H1 (cell line): Measurements from ENCODE around the gene WDR31. TPM values are rescaled to one million over a fixed set of nuclear protein-coding genes. Genes with fewer than 3 reads are reported as not detected.

ENCODE experiments used
- CTCF ChIA-PET: fragments of 300-600 bp; sonication (Branson Sonifier 250); formaldehyde crosslinking; loops from one replicate; lab custom pipeline; 2021; ENCODE audit not compliant: partially characterized antibody; lab: Charles Lee
- POLR2A ChIA-PET: fragments of 300-600 bp; sonication (Branson Sonifier 250); formaldehyde crosslinking; loops from one replicate; lab custom pipeline; 2021; ENCODE audit warnings: inconsistent platforms; ENCODE audit not compliant: partially characterized antibody; lab: Charles Lee
- DNase-seq, 2 experiments: peaks; one replicate each; pipeline versions ENCODE4 v3.0.0 to v3.0.0-alpha.2; 2010 to 2022; ENCODE audit warnings: low spot score in 2 of 2, low read depth in 1 of 2, mixed read lengths in 1 of 2
- FAIRE-seq: peaks from 2 replicates; lab custom pipeline; 2011; peaks lifted over from hg19 to GRCh38; lab: Jason Lieb, UNC
- H2AFZ ChIP-seq: 2 replicates; pipeline ENCODE4 v1.8.1; 2012; ENCODE audit warnings: low read length, inconsistent platforms
- H2AK5ac ChIP-seq: 2 replicates; pipeline ENCODE4 v1.6.1; 2013; ENCODE audit warnings: low read depth, low read length
- H2BK120ac ChIP-seq: replicated peaks from 2 replicates; pipeline ENCODE3; 2013; ENCODE audit warnings: low read depth, low read length, inconsistent platforms
- H2BK12ac ChIP-seq: 2 replicates; pipeline ENCODE4 v1.6.1; 2013; ENCODE audit warnings: low read depth, low read length
- H2BK15ac ChIP-seq: 2 replicates; pipeline ENCODE4 v1.6.1; 2013; ENCODE audit warnings: low read length
- H2BK20ac ChIP-seq: 2 replicates; pipeline ENCODE4 v1.6.1; 2013; ENCODE audit warnings: low read length
- H2BK5ac ChIP-seq: 2 replicates; pipeline ENCODE4 v1.6.1; 2013; ENCODE audit warnings: low read depth, low read length
- H3K14ac ChIP-seq: 2 replicates; pipeline ENCODE4 v1.6.1; 2013; ENCODE audit warnings: inconsistent platforms; ENCODE audit not compliant: insufficient read length
- H3K18ac ChIP-seq: 2 replicates; pipeline ENCODE4 v1.6.1; 2013; ENCODE audit warnings: low read length; ENCODE audit errors: extremely low read depth
- H3K23ac ChIP-seq: 2 replicates; pipeline ENCODE4 v1.6.1; 2013; ENCODE audit warnings: inconsistent platforms; ENCODE audit not compliant: insufficient read length
- H3K23me2 ChIP-seq: 2 replicates; pipeline ENCODE4 v1.6.1; 2013; ENCODE audit warnings: low read depth, low read length
- H3K27ac ChIP-seq: 2 replicates; pipeline ENCODE4 v1.6.1; 2011; ENCODE audit warnings: low read depth, low read length, inconsistent platforms
- H3K27me3 ChIP-seq, 4 experiments: replicated peaks in 1 of 4; 1 replicate in 1 of 4; 2 replicates in 3 of 4; pipeline versions ENCODE4 v1.6.1 to v1.8.1; 2011 to 2013; ENCODE audit warnings: low read length in 3 of 4, mild to moderate bottlenecking in 3 of 4, inconsistent platforms in 2 of 4, mixed read lengths in 2 of 4, moderate library complexity in 1 of 4; ENCODE audit not compliant: control insufficient read depth in 3 of 4, insufficient read depth in 3 of 4; ENCODE audit errors: extremely low read depth in 1 of 4
- H3K36me3 ChIP-seq, 4 experiments: 2 replicates each; pipeline versions ENCODE4 v1.6.1 to v1.8.1; 2011 to 2013; ENCODE audit warnings: mild to moderate bottlenecking in 4 of 4, low read length in 3 of 4, moderate library complexity in 2 of 4, control low read depth in 1 of 4, inconsistent platforms in 1 of 4; ENCODE audit not compliant: insufficient read depth in 4 of 4, control insufficient read depth in 2 of 4
- H3K4ac ChIP-seq: replicated peaks from 2 replicates; pipeline ENCODE3; 2013; ENCODE audit warnings: low read length, low read depth, mixed read lengths, inconsistent platforms; ENCODE audit not compliant: insufficient read length
- H3K4me1 ChIP-seq, 4 experiments: replicated peaks in 1 of 4; 1 replicate in 1 of 4; 2 replicates in 3 of 4; pipeline versions ENCODE4 v1.6.1 to v1.8.1; 2011 to 2013; ENCODE audit warnings: low read length in 3 of 4, inconsistent platforms in 2 of 4, mixed read lengths in 1 of 4; ENCODE audit not compliant: insufficient read depth in 4 of 4, control insufficient read depth in 3 of 4
- H3K4me2 ChIP-seq, 2 experiments: 2 replicates each; pipeline versions ENCODE4 v1.6.1 to v1.8.1; 2011 to 2013; ENCODE audit warnings: low read depth in 2 of 2, low read length in 2 of 2, control low read depth in 1 of 2, inconsistent platforms in 1 of 2, mild to moderate bottlenecking in 1 of 2; ENCODE audit not compliant: insufficient read depth in 1 of 2
- H3K4me3 ChIP-seq, 4 experiments: fragments of 200-600, 300-600 bp in 1 of 4; sonication (generic), shearing (Covaris generic), sonication (Bioruptor Twin) in 1 of 4; 2 replicates each; pipeline versions ENCODE4 v1.5.1 to v1.8.1; 2011 to 2016; ENCODE audit warnings: low read length in 4 of 4, low read depth in 3 of 4, control low read depth in 2 of 4, inconsistent platforms in 2 of 4, mild to moderate bottlenecking in 2 of 4, mixed read lengths in 1 of 4, moderate library complexity in 1 of 4; ENCODE audit not compliant: insufficient read depth in 2 of 4; ENCODE audit errors: extremely low read depth in 1 of 4
- H3K56ac ChIP-seq: replicated peaks from 2 replicates; pipeline ENCODE3; 2013; ENCODE audit warnings: low read depth, mild to moderate bottlenecking, mixed read lengths, low read length, inconsistent platforms; ENCODE audit not compliant: insufficient read length
- H3K79me1 ChIP-seq: 2 replicates; pipeline ENCODE4 v1.6.1; 2013; ENCODE audit warnings: low read depth, low read length, control low read depth
- H3K79me2 ChIP-seq, 2 experiments: 2 replicates each; pipeline versions ENCODE4 v1.6.1 to v1.8.1; 2012 to 2013; ENCODE audit warnings: low read length in 2 of 2, mild to moderate bottlenecking in 2 of 2, inconsistent platforms in 1 of 2; ENCODE audit not compliant: insufficient read depth in 2 of 2, control insufficient read depth in 1 of 2
- H3K9ac ChIP-seq, 4 experiments: replicated peaks in 1 of 4; 1 replicate in 1 of 4; 2 replicates in 3 of 4; pipeline versions ENCODE4 v1.6.1 to v1.8.1; 2011 to 2013; ENCODE audit warnings: low read depth in 3 of 4, low read length in 3 of 4, control low read depth in 2 of 4, mild to moderate bottlenecking in 2 of 4, moderate library complexity in 2 of 4, inconsistent platforms in 1 of 4; ENCODE audit errors: extremely low read depth in 1 of 4
- H3K9me3 ChIP-seq, 2 experiments: 2 replicates each; pipeline versions ENCODE4 v1.6.1 to v1.8.1; 2012 to 2013; ENCODE audit warnings: mild to moderate bottlenecking in 2 of 2, moderate library complexity in 2 of 2, control low read depth in 1 of 2, inconsistent platforms in 1 of 2, low read depth in 1 of 2, low read length in 1 of 2, mixed read lengths in 1 of 2; ENCODE audit not compliant: insufficient read depth in 2 of 2
- H4K20me1 ChIP-seq, 2 experiments: replicated peaks in 1 of 2; 2 replicates each; pipeline versions ENCODE3 to v1.8.1; 2011 to 2013; ENCODE audit warnings: inconsistent platforms in 2 of 2, low read length in 2 of 2, mild to moderate bottlenecking in 1 of 2; ENCODE audit not compliant: insufficient read depth in 2 of 2, control insufficient read depth in 1 of 2
- H4K5ac ChIP-seq: 2 replicates; pipeline ENCODE4 v1.6.1; 2013; ENCODE audit warnings: low read length, low read depth, mixed read lengths, inconsistent platforms; ENCODE audit not compliant: insufficient read length
- H4K8ac ChIP-seq: 2 replicates; pipeline ENCODE4 v1.8.0; 2013; ENCODE audit warnings: mild to moderate bottlenecking, moderate library complexity, low read length, inconsistent platforms; ENCODE audit not compliant: insufficient read depth; ENCODE audit errors: extremely low read depth
- H4K91ac ChIP-seq: replicated peaks from 2 replicates; pipeline ENCODE3; 2013; ENCODE audit warnings: low read length, mixed read lengths, inconsistent platforms; ENCODE audit not compliant: insufficient read length
- BACH1 ChIP-seq: IDR thresholded peaks from 2 replicates; pipeline ENCODE4 v1.6.1; 2012; ENCODE audit warnings: low read length, improper control_type of control experiment
- BRCA1 ChIP-seq: IDR thresholded peaks from 2 replicates; pipeline ENCODE4 v1.6.1; 2012; ENCODE audit warnings: low read depth, low read length, improper control_type of control experiment
- HDAC2 ChIP-seq, 2 experiments: fragments of 300-600 bp in 1 of 2; sonication (generic) in 1 of 2; IDR thresholded peaks; 2 replicates each; pipeline ENCODE4 v1.6.1; 2011 to 2012; ENCODE audit warnings: low read depth in 2 of 2, low read length in 2 of 2, mild to moderate bottlenecking in 2 of 2, moderate library complexity in 2 of 2, borderline replicate concordance in 1 of 2, inconsistent platforms in 1 of 2
- KDM4A ChIP-seq: IDR thresholded peaks from one replicate; pipeline ENCODE4 v1.7.1; 2012; ENCODE audit warnings: low read depth, mild to moderate bottlenecking, moderate library complexity, low read length, inconsistent platforms; ENCODE audit not compliant: severe bottlenecking
- KDM5A ChIP-seq: fragments of 200-600 bp; IDR thresholded peaks from 2 replicates; pipeline ENCODE4 v1.7.1; 2012; ENCODE audit warnings: mild to moderate bottlenecking, low read length, inconsistent platforms, mixed read lengths
- RAD21 ChIP-seq, 2 experiments: IDR thresholded peaks in 1 of 2; conservative IDR thresholded peaks in 1 of 2; 2 replicates each; pipeline ENCODE4 v1.6.1; 2011; ENCODE audit warnings: low read depth in 2 of 2, low read length in 2 of 2, improper control_type of control experiment in 1 of 2, inconsistent platforms in 1 of 2, mild to moderate bottlenecking in 1 of 2, moderate library complexity in 1 of 2
- RBBP5 ChIP-seq: IDR thresholded peaks from 2 replicates; pipeline ENCODE4 v1.7.1; 2012; ENCODE audit warnings: low read depth, mild to moderate bottlenecking, inconsistent platforms, low read length, moderate library complexity, borderline replicate concordance
- RFX5 ChIP-seq: IDR thresholded peaks from 2 replicates; pipeline ENCODE4 v1.6.1; 2011; ENCODE audit warnings: low read depth, low read length, improper control_type of control experiment, borderline replicate concordance
- RNF2 ChIP-seq: fragments of 200-900, 300-1000 bp; sonication (generic); IDR thresholded peaks from 2 replicates; pipeline ENCODE4 v1.7.1; 2016; ENCODE audit warnings: borderline replicate concordance, low read depth, mild to moderate bottlenecking, antibody characterized with exemption, low read length; ENCODE audit not compliant: poor library complexity, severe bottlenecking; ENCODE audit errors: missing control alignments
- SIN3A ChIP-seq, 2 experiments: IDR thresholded peaks in 1 of 2; conservative IDR thresholded peaks in 1 of 2; 2 replicates each; pipeline ENCODE4 v1.6.1; 2011 to 2012; ENCODE audit warnings: low read length in 2 of 2, improper control_type of control experiment in 1 of 2, low read depth in 1 of 2, mild to moderate bottlenecking in 1 of 2
- SIX5 ChIP-seq: IDR thresholded peaks from 2 replicates; pipeline ENCODE4 v1.6.1; 2011; ENCODE audit warnings: mild to moderate bottlenecking, low read depth, low read length
- TAF7 ChIP-seq: optimal IDR thresholded peaks from 2 replicates; pipeline ENCODE3; 2011; ENCODE audit warnings: low read depth, mild to moderate bottlenecking, inconsistent platforms, low read length, moderate library complexity, borderline replicate concordance
- TBP ChIP-seq: IDR thresholded peaks from 2 replicates; pipeline ENCODE4 v1.6.1; 2011; ENCODE audit warnings: low read depth, low read length, improper control_type of control experiment
- WGBS, 2 experiments: shearing (Covaris generic) in 1 of 2; methylation state at CpG; one replicate each; pipeline versions ENCODE4 v1.1.6 to v1.1.7; 2013 to 2015; ENCODE audit warnings: low lambda C conversion rate in 2 of 2, mixed read lengths in 2 of 2, inconsistent platforms in 1 of 2, low coverage in 1 of 2, missing lambda C conversion rate in 1 of 2; ENCODE audit not compliant: insufficient replicate concordance in 2 of 2, insufficient coverage in 1 of 2, insufficient read length in 1 of 2; ENCODE audit errors: extremely low coverage in 1 of 2, missing lambda C conversion rate in 1 of 2; 5-methylcytosine and 5-hydroxymethylcytosine counted together
- polyA plus RNA-seq, 7 experiments: library from polyadenylated mRNA; depleted of rRNA in 3 of 7; stranded (reverse) in 5 of 7; unstranded in 2 of 7; fragments of >200 nt in 5 of 7; fragments of 200-250 nt in 2 of 7; gene quantifications; 1 replicate in 5 of 7; 2 replicates in 1 of 7; 4 replicates in 1 of 7; pipeline versions ENCODE4 v1.2.1 to v1.2.3, GENCODE V29; 2011 to 2013; ENCODE audit warnings: missing spikeins in 2 of 7, mixed read lengths in 2 of 7
- total RNA-seq: library from RNA; stranded (reverse); fragmentation: NEBNext Ultra II Directional; extraction: Animal tissue kit (Norgen Biotek cat#: 25700); gene quantifications from 2 replicates; pipeline ENCODE4 v1.2.1, GENCODE V29; 2021

Gene WDR31
- total and polyA plus RNA-seq, 2 of the 8 experiments (the other 6 are each of a cell fraction or from before 2014, with no cell fraction given): 0.27 to 0.28 TPM

GRCh38 chr9:113388833-113389232 lies 48.8 kb upstream of the WDR31 start:
- TF ChIP-seq BACH1 (no peak), SIN3A (conservative IDR thresholded peaks at IDR 0.05 in 1 of 2, IDR thresholded peaks at IDR 0.05 in 1 of 2; ENCODE audit: low read depth in 1 of 2, low read length in 2 of 2) (no peak), TAF7 (no peak), KDM4A (no peak), HDAC2 (IDR thresholded peaks at IDR 0.05; ENCODE audit: borderline replicate concordance in 1 of 2, low read depth in 2 of 2, low read length in 2 of 2) (no peak), RAD21 (IDR thresholded peaks at IDR 0.05 in 1 of 2, conservative IDR thresholded peaks at IDR 0.05 in 1 of 2; ENCODE audit: low read depth in 2 of 2, low read length in 2 of 2) (no peak), BRCA1 (no peak), TBP (no peak), SIX5 (no peak), RBBP5 (no peak), KDM5A (no peak), RNF2 (no peak), RFX5 (no peak)
- Histone ChIP-seq H3K23me2 (no peaks in the 10 kb centered on the region), H3K27me3 (no peaks in the 10 kb centered on the region), H2BK120ac (no peak overlapping the region), H2AFZ (no peak overlapping the region), H4K8ac (no peak overlapping the region), H2BK5ac (no peak overlapping the region), H3K9me3 (no peaks in the 10 kb centered on the region), H4K91ac (no peak overlapping the region), H3K4ac (no peak overlapping the region), H3K4me3 (no peak overlapping the region), H4K20me1 (peaks cover 0 to 2% of the 10 kb centered on the region in 2 experiments), H3K79me2 (no peaks in the 10 kb centered on the region), H3K4me1 (no peaks in the 10 kb centered on the region), H2BK20ac (no peak overlapping the region), H3K23ac (no peak overlapping the region), H4K5ac (no peak overlapping the region), H3K14ac (no peak overlapping the region), H2BK12ac (no peak overlapping the region), H3K4me2 (no peak overlapping the region), H3K36me3 (peaks cover 0 to 12% (median 5%) of the 10 kb centered on the region in 4 experiments; a peak in 5 of 8 replicates), H3K79me1 (no peaks in the 10 kb centered on the region), H3K18ac (no peak overlapping the region), H3K9ac (no peak overlapping the region), H3K56ac (no peak overlapping the region), H2BK15ac (no peak overlapping the region), H2AK5ac (no peak overlapping the region), H3K27ac (no peak overlapping the region)
- 88% methylated on average over 12 of the region's 13 CpGs; no CpG with 5 or more reads in 1 of the 2 experiments for WGBS, 2 experiments
- DNase-seq: no peak
- FAIRE-seq: no peak
- ChIA-PET CTCF (interaction anchor here (0.8 to 1.6 kb wide), 5 partner anchors 10 to 269 kb away, joined by 3 to 4 read pairs (median 3); no protein-coding TSS in a partner anchor), POLR2A (no interaction called here)
